Endometrium (tissue), 2 donors: ENCODE data around the gene HLF.

Source experiments
- FAIRE-seq: peaks from 2 replicates; lab custom pipeline; 2012; peaks lifted over from hg19 to GRCh38; lab: Jason Lieb, UNC
- donor health status: control.
- donor health status: control.

The HLF gene, protein sequence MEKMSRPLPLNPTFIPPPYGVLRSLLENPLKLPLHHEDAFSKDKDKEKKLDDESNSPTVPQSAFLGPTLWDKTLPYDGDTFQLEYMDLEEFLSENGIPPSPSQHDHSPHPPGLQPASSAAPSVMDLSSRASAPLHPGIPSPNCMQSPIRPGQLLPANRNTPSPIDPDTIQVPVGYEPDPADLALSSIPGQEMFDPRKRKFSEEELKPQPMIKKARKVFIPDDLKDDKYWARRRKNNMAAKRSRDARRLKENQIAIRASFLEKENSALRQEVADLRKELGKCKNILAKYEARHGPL

DNA sequence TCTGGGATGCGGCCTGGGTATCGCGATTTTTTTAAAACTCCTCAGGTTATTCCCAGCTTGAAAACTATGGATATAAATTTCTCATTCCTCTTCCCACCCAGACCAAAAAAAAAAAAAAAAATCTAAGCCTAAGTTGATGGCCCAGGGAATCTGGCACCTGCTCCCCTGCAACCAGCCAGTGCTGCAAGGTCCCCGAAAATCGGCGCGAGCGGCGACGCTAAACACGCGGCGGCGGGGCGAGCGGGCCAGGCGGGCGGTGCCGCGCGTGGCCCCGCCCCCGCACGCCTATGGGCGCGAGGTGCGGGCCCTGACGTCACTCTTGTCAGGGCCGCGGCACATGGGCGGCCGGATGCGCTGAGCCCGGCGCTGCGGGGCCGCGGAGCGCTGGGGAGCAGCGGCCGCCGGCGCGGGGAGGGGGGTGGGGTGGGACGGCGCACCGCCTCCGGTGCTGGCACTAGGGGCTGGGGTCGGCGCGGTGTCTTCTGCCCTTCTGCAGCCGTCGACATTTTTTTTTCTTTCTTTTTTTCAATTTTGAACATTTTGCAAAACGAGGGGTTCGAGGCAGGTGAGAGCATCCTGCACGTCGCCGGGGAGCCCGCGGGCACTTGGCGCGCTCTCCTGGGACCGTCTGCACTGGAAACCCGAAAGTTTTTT, at the start of gene HLF:
TSS of gene HLF (plus strand) at position 316 of the 654 bp plus-strand sequence. CDS start 525 bp downstream, outside the sequence.
- FAIRE-seq, result no peak

DNA sequence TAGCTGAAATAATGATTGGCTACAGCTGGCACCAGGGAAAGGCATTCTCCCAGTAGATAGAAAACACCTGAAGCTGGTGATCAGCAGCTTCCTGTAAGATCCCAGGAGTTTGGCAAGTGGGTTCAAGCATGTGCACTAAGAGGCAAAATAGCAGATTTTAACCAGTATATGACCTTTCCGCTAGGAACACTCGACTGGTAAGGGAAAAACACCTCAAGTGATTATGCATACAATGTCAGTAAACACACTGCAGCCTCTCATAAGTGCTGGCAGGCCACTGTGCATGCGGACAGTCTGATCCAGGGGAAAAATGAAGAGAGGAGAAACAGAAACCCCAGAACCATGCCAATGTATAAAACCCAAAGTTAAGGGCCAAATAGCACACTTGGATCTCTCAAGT, 49.0 kb upstream of the HLF start:
- no peak for FAIRE-seq

GRCh38 chr17:55216888-55217287, 47.9 kb upstream of the HLF start:
- FAIRE-seq, result no peak

DNA sequence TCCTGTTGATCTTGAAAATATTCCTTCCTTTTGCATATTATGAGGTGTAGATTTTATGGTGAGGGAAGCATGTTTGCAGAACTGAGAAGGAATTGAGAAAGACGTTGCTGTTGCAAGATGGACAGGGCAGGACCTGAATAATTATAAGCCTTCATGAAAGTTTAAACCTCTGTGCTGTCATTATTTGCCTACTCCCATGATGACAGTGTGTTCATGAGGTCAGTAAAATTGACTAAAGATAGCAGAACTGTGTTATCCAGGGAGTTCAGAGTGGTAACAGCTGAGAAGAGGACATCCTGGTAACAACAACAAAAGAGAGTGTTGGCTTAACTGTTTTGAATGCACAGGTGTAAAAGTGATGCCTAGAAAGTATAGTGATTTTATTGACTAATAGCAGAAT, 45.3 kb upstream of the HLF start:
- no peak for FAIRE-seq

GRCh38 chr17:55219934-55220333, 44.8 kb upstream of the HLF start:
- FAIRE-seq, result no peak

DNA sequence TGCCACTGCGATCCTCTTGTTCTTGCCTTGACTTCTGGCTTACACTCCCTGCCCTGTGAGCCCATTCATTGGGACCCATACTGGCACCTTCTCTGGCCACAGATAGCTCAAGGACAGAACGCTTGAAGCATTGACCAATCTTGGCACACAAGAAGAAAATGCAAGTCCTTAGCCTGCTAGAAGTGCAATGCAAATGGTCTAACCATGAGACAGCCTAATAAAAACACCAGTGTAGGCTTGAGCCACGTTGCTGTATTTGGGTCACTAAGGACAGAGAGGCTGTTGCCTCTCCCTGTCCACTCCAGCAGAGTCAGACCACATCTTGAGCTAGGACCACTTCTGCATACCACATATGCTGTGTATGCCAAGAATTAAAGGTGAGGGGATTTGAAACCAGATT, 41.2 kb upstream of the HLF start:
- FAIRE-seq, result no peak

DNA sequence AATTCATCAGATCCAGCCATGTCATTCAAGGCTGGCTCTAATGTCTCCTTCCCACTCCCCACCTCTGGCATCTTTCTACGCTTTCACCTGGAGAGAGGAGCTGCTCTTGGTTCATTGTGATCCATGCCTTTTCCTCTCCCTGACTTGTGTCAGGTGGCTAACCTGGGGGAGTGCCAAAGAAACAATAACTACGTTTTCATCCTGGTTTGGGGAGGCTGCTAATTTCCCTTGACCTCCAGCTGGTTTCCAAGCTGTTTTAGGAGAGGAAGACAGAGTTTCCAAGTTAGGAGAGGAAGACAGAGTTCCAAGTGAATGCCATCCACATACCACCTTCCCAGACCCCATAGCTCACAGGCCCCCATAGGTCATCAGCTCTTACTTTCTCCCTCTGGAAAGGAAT, 40.0 kb upstream of the HLF start:
- no peak for FAIRE-seq

- no peak for FAIRE-seq
These were observed 39.5 kb upstream of the HLF start for GRCh38 chr17:55225237-55225636.

- no peak for FAIRE-seq
These were observed 36.0 kb upstream of the HLF start for GRCh38 chr17:55228683-55229192.

DNA sequence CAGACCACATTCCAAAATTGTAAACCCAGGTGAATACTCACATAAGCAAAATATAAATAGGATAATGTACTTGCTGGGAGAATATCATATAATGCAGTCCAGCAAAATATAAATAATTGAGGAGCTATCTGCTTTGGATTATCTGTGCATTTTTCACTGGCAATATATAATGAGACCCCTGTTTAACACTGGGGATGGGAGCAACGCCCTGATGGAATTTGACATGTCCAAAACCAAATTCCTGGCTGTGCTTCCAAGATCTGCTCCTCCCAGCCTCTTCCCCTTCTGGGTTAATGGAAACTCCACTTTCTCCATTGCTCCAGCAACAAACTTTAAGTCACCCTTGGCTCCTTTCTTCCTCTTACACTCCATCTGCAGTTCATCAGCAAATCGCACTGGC, 35.5 kb upstream of the HLF start:
- FAIRE-seq, result no peak

GRCh38 chr17:55230716-55231115, 34.0 kb upstream of the HLF start:
- no peak for FAIRE-seq

DNA sequence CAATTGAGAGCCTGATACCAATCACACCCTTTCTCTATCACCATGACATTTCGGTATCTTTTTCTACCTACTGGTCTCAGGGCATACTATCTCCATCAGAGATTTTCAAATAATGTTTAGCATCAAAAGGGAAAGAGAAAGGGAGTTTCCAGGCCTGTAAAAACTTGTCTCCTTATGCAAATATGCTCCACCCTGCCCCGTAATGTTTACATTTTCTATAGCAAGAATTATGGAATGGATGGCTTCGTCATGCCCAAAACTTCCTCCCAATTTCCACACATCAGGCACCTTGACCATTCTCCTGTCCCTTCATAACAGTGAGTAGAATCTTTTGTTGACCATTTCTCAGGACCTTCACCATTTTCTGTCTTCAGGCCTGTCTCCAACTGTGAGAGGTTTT, 30.9 kb upstream of the HLF start:
- FAIRE-seq, result no peak

DNA sequence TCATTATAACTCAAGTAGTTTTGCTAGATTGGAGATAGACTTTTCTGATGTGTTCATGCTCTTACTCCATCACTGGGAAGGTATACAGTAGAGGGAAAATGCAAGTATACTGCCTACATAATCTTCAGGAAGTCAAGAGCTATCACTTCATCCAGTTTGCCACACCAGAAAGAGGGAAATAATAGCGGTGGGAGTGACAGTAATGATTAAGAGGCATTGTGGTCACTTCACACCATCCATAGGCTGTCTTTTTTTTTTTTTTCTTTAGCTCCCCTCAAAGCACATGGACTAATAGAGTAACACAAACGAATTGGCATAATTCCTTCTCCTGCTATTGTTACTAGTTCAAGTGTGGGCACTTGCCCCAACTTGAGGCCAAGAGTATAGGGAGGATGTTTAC, 28.4 kb upstream of the HLF start:
- FAIRE-seq, result no peak

DNA sequence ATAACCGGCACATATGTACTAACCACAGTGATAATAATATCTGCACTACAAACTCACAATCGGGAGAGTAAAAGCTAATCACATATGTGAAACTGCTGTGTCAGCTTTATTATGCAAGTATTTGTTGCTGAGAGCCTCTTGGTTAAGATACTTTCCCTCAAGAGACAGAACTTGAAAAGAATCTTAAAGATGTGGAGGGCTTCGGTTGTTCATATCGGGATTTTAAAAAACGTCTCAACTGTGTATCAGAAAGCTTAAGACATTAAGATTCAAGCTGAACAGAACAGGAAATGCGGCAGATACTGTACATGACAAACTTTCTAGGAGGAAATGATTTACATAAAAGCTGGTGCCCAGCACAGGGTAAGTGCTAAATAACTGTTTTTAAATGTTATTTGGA, 27.5 kb upstream of the HLF start:
- FAIRE-seq, result no peak

GRCh38 chr17:55237841-55238178, 26.9 kb upstream of the HLF start:
- FAIRE-seq, result no peak

DNA sequence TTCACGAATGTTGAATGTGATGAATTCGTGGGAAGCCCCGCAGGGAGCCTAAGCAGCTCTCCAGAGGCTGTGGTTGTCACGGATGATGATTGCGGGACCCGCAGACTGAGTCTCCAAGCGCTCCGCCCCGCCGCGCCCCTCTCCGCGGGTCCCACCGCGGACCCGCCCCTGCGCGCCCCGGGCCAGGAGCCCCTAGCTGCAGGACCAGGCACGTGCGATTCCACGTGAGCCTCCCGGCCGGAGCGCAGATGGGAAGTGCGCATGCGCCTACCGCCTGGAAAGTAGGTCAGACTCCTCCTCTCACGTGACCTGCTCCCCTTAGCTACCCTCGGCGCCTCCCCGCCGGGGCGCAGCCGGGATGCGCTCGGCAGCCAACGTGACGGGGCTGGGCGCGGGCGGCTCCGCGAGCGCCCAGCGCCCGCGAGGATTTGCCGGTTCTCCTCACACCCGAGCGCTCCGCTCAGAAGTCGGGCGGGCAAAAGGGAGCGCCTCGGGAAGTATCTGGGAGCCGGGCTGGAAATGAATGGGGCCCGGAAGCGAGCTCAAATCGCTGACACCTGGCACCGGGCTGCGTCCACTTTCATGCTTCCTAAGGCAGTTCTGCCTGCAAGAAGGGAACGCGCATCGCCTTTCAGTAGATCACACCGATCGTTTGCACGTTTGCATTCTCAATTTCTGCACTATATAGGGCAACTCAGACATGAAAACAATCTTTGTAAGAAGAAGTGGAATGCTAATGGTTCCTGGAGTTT, 26.4 kb upstream of the HLF start:
- no peak for FAIRE-seq

- FAIRE-seq, result no peak
These were observed 25.8 kb upstream of the HLF start for GRCh38 chr17:55238931-55239297.

DNA sequence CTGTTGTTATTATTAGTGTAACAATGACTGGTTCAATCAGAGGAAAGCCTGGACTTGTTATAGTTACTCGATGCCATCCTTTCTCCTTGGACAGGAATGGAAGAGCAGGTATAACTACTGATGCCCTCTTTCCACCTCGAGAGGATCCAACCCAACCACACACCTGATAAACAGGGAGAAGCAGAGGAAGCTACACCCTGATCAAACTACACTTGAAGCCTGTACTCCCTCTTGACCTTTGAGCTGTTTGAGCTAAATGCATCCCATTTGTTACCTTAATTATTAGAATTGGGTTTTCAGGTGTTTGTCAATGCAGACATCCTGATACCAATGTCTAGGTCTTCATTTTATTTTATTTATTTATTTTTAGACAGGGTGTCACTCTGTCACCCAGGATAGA, 23.7 kb upstream of the HLF start:
- FAIRE-seq, result no peak

GRCh38 chr17:55242476-55242875, 22.3 kb upstream of the HLF start:
- FAIRE-seq, result no peak

DNA sequence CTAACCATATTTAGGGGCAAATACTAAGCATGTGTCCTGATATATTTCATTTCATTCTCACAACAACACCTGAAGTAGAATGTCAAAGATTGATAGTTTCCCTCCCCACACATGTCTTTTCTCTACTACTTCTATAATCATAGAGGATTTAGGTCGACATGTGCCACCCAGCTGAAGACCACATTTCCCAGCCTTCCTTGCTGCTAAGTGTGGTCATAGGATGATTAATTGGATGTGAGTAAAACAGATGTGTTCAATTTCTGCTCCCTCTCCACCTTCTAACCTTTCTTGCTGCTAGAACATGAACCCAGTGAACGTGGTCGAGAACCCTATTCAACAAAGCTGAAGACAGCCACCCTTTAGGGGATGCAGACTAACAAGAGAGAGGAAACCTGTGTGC, 18.8 kb upstream of the HLF start:
- no peak for FAIRE-seq

- no peak for FAIRE-seq
These were observed 18.2 kb upstream of the HLF start for GRCh38 chr17:55246583-55246982.

GRCh38 chr17:55248077-55248476, 16.7 kb upstream of the HLF start:
- FAIRE-seq, result no peak

DNA sequence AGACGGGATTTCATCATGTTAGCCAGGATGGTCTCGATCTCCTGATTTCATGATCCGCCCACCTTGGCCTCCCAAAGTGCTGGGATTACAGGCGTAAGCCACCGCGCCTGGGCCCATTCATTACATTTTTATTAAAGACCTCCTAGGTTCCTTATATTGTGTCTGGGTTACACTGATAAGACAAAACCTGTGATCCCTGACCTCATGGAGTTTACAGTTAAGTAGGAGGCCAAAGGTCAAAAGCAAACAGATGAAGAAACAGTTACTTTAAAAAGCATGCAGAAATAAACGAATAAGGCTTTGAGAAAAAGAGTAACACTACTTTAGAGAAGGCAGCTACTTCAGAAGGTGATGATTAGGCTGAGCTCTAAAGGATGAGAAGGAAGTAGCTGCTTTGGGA, 14.9 kb upstream of the HLF start:
- FAIRE-seq, result no peak
